ENCODE measurements around the gene TTC31.

The TTC31 gene

GRCh38 chr2:74503506-74504475 lies 20.9 kb downstream of the TTC31 start:
- Mint-ChIP-seq H3K36me3 (ENCODE audit: low read depth) (peaks cover 33% of the 10 kb centered on the region), H3K9me3 (no peaks in the 10 kb centered on the region), H3K4me1 (ENCODE audit: low read depth) (peaks cover 49% of the 10 kb centered on the region), H3K27ac (peak overlapping the region; percentile 50), H3K27me3 (ENCODE audit: low read depth) (peaks cover 51% of the 10 kb centered on the region), H3K4me3 (peak overlapping the region; percentile 80)

- peaks cover 46% of the 10 kb centered on the region for H3K4me1 Mint-ChIP-seq (ENCODE audit: low read depth)
Observed at GRCh38 chr2:74504591-74504990, 21.7 kb downstream of the TTC31 start.

GRCh38 chr2:74505448-74506246 lies 22.8 kb downstream of the TTC31 start:
- peaks cover 45% of the 10 kb centered on the region for H3K27me3 Mint-ChIP-seq (ENCODE audit: low read depth)
- H3K9me3 Mint-ChIP-seq = no peaks in the 10 kb centered on the region
- no peak overlapping the region for H3K27ac Mint-ChIP-seq
- peak overlapping the region; percentile 69 for H3K4me3 Mint-ChIP-seq
- peaks cover 29% of the 10 kb centered on the region for H3K36me3 Mint-ChIP-seq (ENCODE audit: low read depth)
- peaks cover 50% of the 10 kb centered on the region for H3K4me1 Mint-ChIP-seq (ENCODE audit: low read depth)

More at GRCh38 chr2:74504591-74504990, 21.7 kb downstream of the TTC31 start:
- H3K27ac Mint-ChIP-seq = peak overlapping the region; percentile 50
- H3K36me3 Mint-ChIP-seq (ENCODE audit: low read depth) = peaks cover 33% of the 10 kb centered on the region
- peak overlapping the region; percentile 69 for H3K4me3 Mint-ChIP-seq
- no peaks in the 10 kb centered on the region for H3K9me3 Mint-ChIP-seq
- H3K27me3 Mint-ChIP-seq (ENCODE audit: low read depth) = peaks cover 47% of the 10 kb centered on the region

GRCh38 chr2:74507145-74507925 lies 24.5 kb downstream of the TTC31 start, which contains the start of gene PCGF1:
Gene PCGF1 (minus strand): TSS chr2:74507695. CDS start chr2:74507668, 27 bp downstream.
- peaks cover 27% of the 10 kb centered on the region for H3K36me3 Mint-ChIP-seq (ENCODE audit: low read depth)
- peaks cover 43% of the 10 kb centered on the region for H3K27me3 Mint-ChIP-seq (ENCODE audit: low read depth)
- H3K27ac Mint-ChIP-seq = peak within 1 kb of the TSS; percentile 100
- no peaks in the 10 kb centered on the region for H3K9me3 Mint-ChIP-seq
- peak within 1 kb of the TSS; percentile 99 for H3K4me3 Mint-ChIP-seq
- peaks cover 50% of the 10 kb centered on the region for H3K4me1 Mint-ChIP-seq (ENCODE audit: low read depth)

GRCh38 chr2:74507926-74508520 lies 25.1 kb downstream of the TTC31 start:
- H3K27ac Mint-ChIP-seq = peak overlapping the region; percentile 100
- H3K4me1 Mint-ChIP-seq (ENCODE audit: low read depth) = peaks cover 46% of the 10 kb centered on the region
- H3K4me3 Mint-ChIP-seq = peak overlapping the region; percentile 99
- peaks cover 43% of the 10 kb centered on the region for H3K27me3 Mint-ChIP-seq (ENCODE audit: low read depth)
- H3K9me3 Mint-ChIP-seq = no peaks in the 10 kb centered on the region
- peaks cover 27% of the 10 kb centered on the region for H3K36me3 Mint-ChIP-seq (ENCODE audit: low read depth)

GRCh38 chr2:74510272-74510671 lies 27.4 kb downstream of the TTC31 start:
- no peaks in the 10 kb centered on the region for H3K9me3 Mint-ChIP-seq
- H3K36me3 Mint-ChIP-seq (ENCODE audit: low read depth) = peaks cover 17% of the 10 kb centered on the region
- H3K4me1 Mint-ChIP-seq (ENCODE audit: low read depth) = peaks cover 39% of the 10 kb centered on the region
- no peak overlapping the region for H3K4me3 Mint-ChIP-seq
- no peak overlapping the region for H3K27ac Mint-ChIP-seq
- H3K27me3 Mint-ChIP-seq (ENCODE audit: low read depth) = peaks cover 48% of the 10 kb centered on the region

- H3K27me3 Mint-ChIP-seq (ENCODE audit: low read depth) = peaks cover 56% of the 10 kb centered on the region
- peaks cover 37% of the 10 kb centered on the region for H3K4me1 Mint-ChIP-seq (ENCODE audit: low read depth)
- peaks cover 13% of the 10 kb centered on the region for H3K36me3 Mint-ChIP-seq (ENCODE audit: low read depth)
- H3K27ac Mint-ChIP-seq = no peak overlapping the region
- no peak overlapping the region for H3K4me3 Mint-ChIP-seq
- no peaks in the 10 kb centered on the region for H3K9me3 Mint-ChIP-seq
Observed at GRCh38 chr2:74511104-74511989, 28.5 kb downstream of the TTC31 start.

GRCh38 chr2:74512744-74513604 lies 30.1 kb downstream of the TTC31 start:
- no peak overlapping the region for H3K27ac Mint-ChIP-seq
- H3K36me3 Mint-ChIP-seq (ENCODE audit: low read depth) = peaks cover 11% of the 10 kb centered on the region
- H3K4me3 Mint-ChIP-seq = peak overlapping the region; percentile 65
- peaks cover 68% of the 10 kb centered on the region for H3K27me3 Mint-ChIP-seq (ENCODE audit: low read depth)
- peaks cover 29% of the 10 kb centered on the region for H3K4me1 Mint-ChIP-seq (ENCODE audit: low read depth)
- no peaks in the 10 kb centered on the region for H3K9me3 Mint-ChIP-seq

- H3K4me3 Mint-ChIP-seq = peak overlapping the region; percentile 65
- H3K27ac Mint-ChIP-seq = no peak overlapping the region
- peaks cover 22% of the 10 kb centered on the region for H3K4me1 Mint-ChIP-seq (ENCODE audit: low read depth)
- peaks cover 8% of the 10 kb centered on the region for H3K36me3 Mint-ChIP-seq (ENCODE audit: low read depth)
- no peaks in the 10 kb centered on the region for H3K9me3 Mint-ChIP-seq
- peaks cover 77% of the 10 kb centered on the region for H3K27me3 Mint-ChIP-seq (ENCODE audit: low read depth)
Observed at GRCh38 chr2:74513605-74514367, 30.9 kb downstream of the TTC31 start.

- H3K27ac Mint-ChIP-seq = no peak within 1 kb of the TSS
- peaks cover 82% of the 10 kb centered on the region for H3K27me3 Mint-ChIP-seq (ENCODE audit: low read depth)
- H3K4me3 Mint-ChIP-seq = peak within 1 kb of the TSS; percentile 80
- no peaks in the 10 kb centered on the region for H3K9me3 Mint-ChIP-seq
- H3K4me1 Mint-ChIP-seq (ENCODE audit: low read depth) = peaks cover 21% of the 10 kb centered on the region
- H3K36me3 Mint-ChIP-seq (ENCODE audit: low read depth) = peaks cover 8% of the 10 kb centered on the region
Observed at GRCh38 chr2:74514368-74515270, 31.7 kb downstream of the TTC31 start, which contains the start of gene TLX2. Gene TLX2 (plus strand): TSS chr2:74514450. CDS start chr2:74514807, 357 bp downstream.

Data from T-helper 1 cell treated with Interleukin-12 subunit alpha and Interleukin-12 subunit beta and Interleukin-4 antibody, amounts not matched to agents 30 μg/mL and 1 μg/mL, for 36 hours (primary cell).